ENCODE data around the gene ATP2B2.

- TF ChIP-seq CTCF (conservative IDR thresholded peaks at IDR 0.05; ENCODE audit: low read length) (no peak), EZH2phosphoT487 (IDR thresholded peaks at IDR 0.05; ENCODE audit: borderline replicate concordance, low read depth, low read length) (no peak)
Measured at GRCh38 chr3:10546181-10546624, 40.8 kb upstream of the ATP2B2 start.
